ENCODE results near the gene FHAD1. TPM values are rescaled to one million over a fixed set of nuclear protein-coding genes. Genes with fewer than 3 reads are reported as not detected.

The FHAD1 gene
- total and polyA plus RNA-seq, 9 of the 15 experiments (the other 6 are each of a cell fraction or from before 2014, with no cell fraction given), result 0.32 to 2.1 (median 1.5) TPM; not detected in 1

DNA sequence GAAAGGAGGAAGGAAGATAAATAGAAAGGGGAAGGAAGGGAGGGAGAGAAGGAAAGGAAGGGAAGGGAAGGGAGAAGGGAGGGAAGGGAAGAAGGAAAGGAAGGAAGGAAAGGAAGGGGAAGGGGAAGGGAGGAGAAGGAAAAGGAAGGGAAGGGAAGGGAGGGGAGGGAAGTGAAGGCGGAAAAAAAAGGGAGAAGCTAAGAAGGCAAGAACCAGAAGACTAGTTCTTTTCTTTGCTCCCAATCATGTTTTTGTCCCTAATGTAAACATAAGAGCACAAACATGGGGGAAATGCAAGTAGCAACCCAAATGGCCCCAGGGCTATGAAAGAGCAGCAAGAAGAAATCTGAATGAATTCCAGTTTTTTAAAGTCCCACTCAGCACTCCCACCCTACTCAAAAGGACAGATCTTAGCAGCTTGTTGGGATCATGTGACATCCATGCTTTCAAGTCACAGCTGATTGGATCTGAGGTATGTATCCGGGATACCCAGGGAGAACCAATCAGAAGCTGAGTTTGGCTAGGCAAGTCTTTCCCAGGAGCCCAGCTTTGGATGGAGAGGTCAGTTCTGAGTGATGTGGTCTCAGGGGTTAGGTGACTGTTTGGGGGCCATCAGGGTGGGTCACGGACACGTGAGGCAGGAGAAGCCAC is 24.2 kb upstream of the FHAD1 start (continued):
- TF ChIP-seq ZBTB26 (CRISPR knock-in tag; IDR thresholded peaks at IDR 0.05) (peak; percentile 65; the same call in 1 of the 2 replicates), PCBP2 (IDR thresholded peaks at IDR 0.05; ENCODE audit: low read depth, low read length, poor library complexity, severe bottlenecking) (peak; percentile 86), THRB (CRISPR knock-in tag; conservative IDR thresholded peaks at IDR 0.05) (0 out of 2 replicates have a peak, but pooled peaks have one; percentile 27), OTX1 (CRISPR knock-in tag; IDR thresholded peaks at IDR 0.05) (peak; percentile 64; the same call in 1 of the 2 replicates), HLTF (IDR thresholded peaks at IDR 0.05) (0 out of 2 replicates have a peak, but pooled peaks have one; percentile 17), ELF4 (CRISPR knock-in tag; IDR thresholded peaks at IDR 0.05) (0 out of 2 replicates have a peak, but pooled peaks have one; percentile 56), ETV6 (IDR thresholded peaks at IDR 0.05; ENCODE audit: borderline replicate concordance in 1 of 2, low read depth in 2 of 2, low read length in 1 of 2) (0 out of 4 replicates have a peak, but pooled peaks of 1 of the 2 experiments have one; percentile 47), ETV6 (CRISPR knock-in tag; IDR thresholded peaks at IDR 0.05; ENCODE audit: borderline replicate concordance) (no peak)
- TF ChIP-seq, protein P1, sequence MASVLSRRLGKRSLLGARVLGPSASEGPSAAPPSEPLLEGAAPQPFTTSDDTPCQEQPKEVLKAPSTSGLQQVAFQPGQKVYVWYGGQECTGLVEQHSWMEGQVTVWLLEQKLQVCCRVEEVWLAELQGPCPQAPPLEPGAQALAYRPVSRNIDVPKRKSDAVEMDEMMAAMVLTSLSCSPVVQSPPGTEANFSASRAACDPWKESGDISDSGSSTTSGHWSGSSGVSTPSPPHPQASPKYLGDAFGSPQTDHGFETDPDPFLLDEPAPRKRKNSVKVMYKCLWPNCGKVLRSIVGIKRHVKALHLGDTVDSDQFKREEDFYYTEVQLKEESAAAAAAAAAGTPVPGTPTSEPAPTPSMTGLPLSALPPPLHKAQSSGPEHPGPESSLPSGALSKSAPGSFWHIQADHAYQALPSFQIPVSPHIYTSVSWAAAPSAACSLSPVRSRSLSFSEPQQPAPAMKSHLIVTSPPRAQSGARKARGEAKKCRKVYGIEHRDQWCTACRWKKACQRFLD (CRISPR knock-in tag; IDR thresholded peaks at IDR 0.05), result peak; percentile 38; the same call in 1 of the 2 replicates

All from K562 (cell line).